KOPT-K1 (cell line): Measurements from ENCODE around the gene ERC2.

ENCODE experiments used
- H3K27ac ChIP-seq: fragments of 200-600 bp; sonication (generic); 2 replicates; pipeline ENCODE4 v1.5.1; 2016; ENCODE audit warnings: antibody characterized with exemption, mild to moderate bottlenecking, low read depth, low read length; ENCODE audit not compliant: poor library complexity, severe bottlenecking
- H3K36me3 ChIP-seq: fragments of 200-600 bp; sonication (generic); 2 replicates; pipeline ENCODE4 v1.5.1; 2017; ENCODE audit warnings: antibody characterized with exemption, mild to moderate bottlenecking, low read length, moderate library complexity; ENCODE audit not compliant: insufficient read depth
- H3K9me3 ChIP-seq: fragments of 200-600 bp; sonication (generic); 2 replicates; pipeline ENCODE4 v1.5.1; 2017; ENCODE audit warnings: antibody characterized with exemption, low read length, mild to moderate bottlenecking; ENCODE audit not compliant: insufficient read depth, poor library complexity, severe bottlenecking

ERC2 gene

GRCh38 chr3:56409790-56410189 is 58.5 kb downstream of the ERC2 start:
- Histone ChIP-seq H3K27ac (no peak overlapping the region), H3K36me3 (no peaks in the 10 kb centered on the region)

GRCh38 chr3:56408761-56409196 is 59.5 kb downstream of the ERC2 start:
- no peaks in the 10 kb centered on the region for H3K36me3 ChIP-seq
- no peaks in the 10 kb centered on the region for H3K9me3 ChIP-seq

More at GRCh38 chr3:56409790-56410189, 58.5 kb downstream of the ERC2 start:
- H3K9me3 ChIP-seq, result no peaks in the 10 kb centered on the region

GRCh38 chr3:56406826-56407515 is 61.3 kb downstream of the ERC2 start:
- no peaks in the 10 kb centered on the region for H3K36me3 ChIP-seq
- H3K27ac ChIP-seq, result no peak overlapping the region
- H3K9me3 ChIP-seq, result no peaks in the 10 kb centered on the region

More at GRCh38 chr3:56408761-56409196, 59.5 kb downstream of the ERC2 start:
- no peak overlapping the region for H3K27ac ChIP-seq

- H3K36me3 ChIP-seq, result no peaks in the 10 kb centered on the region
- H3K9me3 ChIP-seq, result no peaks in the 10 kb centered on the region
- no peak overlapping the region for H3K27ac ChIP-seq
Measured at GRCh38 chr3:56404884-56405283, 63.4 kb downstream of the ERC2 start.

GRCh38 chr3:56398659-56399058 is 69.6 kb downstream of the ERC2 start:
- Histone ChIP-seq H3K9me3 (no peaks in the 10 kb centered on the region), H3K36me3 (no peaks in the 10 kb centered on the region), H3K27ac (no peak overlapping the region)

GRCh38 chr3:56397798-56398197 is 70.5 kb downstream of the ERC2 start:
- H3K36me3 ChIP-seq, result no peaks in the 10 kb centered on the region
- H3K9me3 ChIP-seq, result no peaks in the 10 kb centered on the region
- H3K27ac ChIP-seq, result no peak overlapping the region

- no peaks in the 10 kb centered on the region for H3K36me3 ChIP-seq
- no peaks in the 10 kb centered on the region for H3K9me3 ChIP-seq
- no peak overlapping the region for H3K27ac ChIP-seq
Measured at GRCh38 chr3:56389183-56389830, 79.0 kb downstream of the ERC2 start.

GRCh38 chr3:56383092-56383491 is 85.2 kb downstream of the ERC2 start:
- Histone ChIP-seq H3K36me3 (no peaks in the 10 kb centered on the region), H3K9me3 (no peaks in the 10 kb centered on the region), H3K27ac (no peak overlapping the region)

GRCh38 chr3:56379723-56380287 is 88.5 kb downstream of the ERC2 start:
- Histone ChIP-seq H3K27ac (no peak overlapping the region), H3K9me3 (peaks cover 5% of the 10 kb centered on the region), H3K36me3 (no peaks in the 10 kb centered on the region)

- H3K36me3 ChIP-seq, result no peaks in the 10 kb centered on the region
- peaks cover 5% of the 10 kb centered on the region for H3K9me3 ChIP-seq
- H3K27ac ChIP-seq, result no peak overlapping the region
Measured at GRCh38 chr3:56375654-56376053, 92.6 kb downstream of the ERC2 start.

- Histone ChIP-seq H3K27ac (no peak overlapping the region), H3K36me3 (no peaks in the 10 kb centered on the region), H3K9me3 (peaks cover 5% of the 10 kb centered on the region)
Measured at GRCh38 chr3:56373386-56373785, 94.9 kb downstream of the ERC2 start.

- no peak overlapping the region for H3K27ac ChIP-seq
- no peaks in the 10 kb centered on the region for H3K36me3 ChIP-seq
- peaks cover 5% of the 10 kb centered on the region for H3K9me3 ChIP-seq
Measured at GRCh38 chr3:56370991-56371775, 97.1 kb downstream of the ERC2 start.

- H3K9me3 ChIP-seq, result no peaks in the 10 kb centered on the region
- H3K27ac ChIP-seq, result no peak overlapping the region
- H3K36me3 ChIP-seq, result no peaks in the 10 kb centered on the region
Measured at GRCh38 chr3:56369914-56370313, 98.4 kb downstream of the ERC2 start.

GRCh38 chr3:56368846-56369245 is 99.4 kb downstream of the ERC2 start:
- H3K9me3 ChIP-seq, result no peaks in the 10 kb centered on the region
- H3K27ac ChIP-seq, result no peak overlapping the region
- H3K36me3 ChIP-seq, result no peaks in the 10 kb centered on the region

- Histone ChIP-seq H3K27ac (no peak overlapping the region), H3K9me3 (no peaks in the 10 kb centered on the region), H3K36me3 (no peaks in the 10 kb centered on the region)
Measured at GRCh38 chr3:56366641-56367162, 101.6 kb downstream of the ERC2 start.
